DMS114 treated with DMSO at 0.1 percent for 48 hours (cell line): ENCODE measurements around the gene RHBDL1.
A peak's percentile ranks its signal among the peaks of the same experiment; 100 is the strongest.

ENCODE experiments used
- DNase-seq: peaks from one replicate; lab custom pipeline; 2025; ENCODE audit not compliant: unreplicated experiment; lab: John Stamatoyannopoulos, UW

RHBDL1 gene

DNA sequence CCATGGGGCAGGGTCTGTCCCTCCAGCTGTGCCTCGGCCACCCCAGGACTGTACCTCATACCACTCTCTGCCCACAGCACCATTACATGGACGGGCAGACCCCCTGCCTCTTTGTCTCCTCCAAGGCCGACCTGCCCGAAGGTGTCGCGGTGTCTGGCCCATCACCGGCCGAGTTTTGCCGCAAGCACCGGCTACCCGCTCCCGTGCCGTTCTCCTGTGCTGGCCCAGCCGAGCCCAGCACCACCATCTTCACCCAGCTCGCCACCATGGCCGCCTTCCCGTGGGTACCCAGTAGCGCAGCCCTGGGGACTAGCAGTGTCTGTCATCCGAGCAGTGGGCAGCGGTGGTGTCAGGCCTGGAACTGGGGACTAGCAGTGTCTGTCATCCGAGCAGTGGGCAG lies 2.6 kb upstream of the RHBDL1 start:
- DNase-seq, result no peak

DNA sequence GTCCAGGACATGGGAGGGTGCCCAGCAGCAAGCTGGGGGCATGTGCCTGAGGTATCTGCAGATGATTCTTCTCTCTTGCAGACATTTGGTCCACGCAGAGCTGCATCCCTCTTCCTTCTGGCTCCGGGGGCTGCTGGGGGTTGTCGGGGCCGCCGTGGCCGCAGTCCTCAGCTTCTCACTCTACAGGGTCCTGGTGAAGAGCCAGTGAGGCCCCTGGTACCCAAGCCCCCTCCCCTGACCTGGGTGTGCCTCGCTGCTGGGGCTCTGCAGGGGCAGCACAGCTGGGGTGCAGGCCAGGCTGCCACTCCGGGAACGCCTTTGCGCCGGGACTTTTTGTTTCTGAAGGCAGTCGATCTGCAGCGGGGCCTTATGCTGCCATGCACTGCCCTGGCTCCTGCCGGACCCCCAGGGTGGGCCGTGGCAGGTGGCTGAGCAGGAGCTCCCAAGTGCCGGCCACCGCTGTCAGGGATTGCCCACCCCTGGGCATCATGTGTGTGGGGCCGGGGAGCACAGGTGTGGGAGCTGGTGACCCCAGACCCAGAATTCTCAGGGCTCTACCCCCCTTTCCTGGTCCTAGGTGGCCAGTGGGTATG lies 2.0 kb upstream of the RHBDL1 start:
- DNase-seq, result no peak

DNA sequence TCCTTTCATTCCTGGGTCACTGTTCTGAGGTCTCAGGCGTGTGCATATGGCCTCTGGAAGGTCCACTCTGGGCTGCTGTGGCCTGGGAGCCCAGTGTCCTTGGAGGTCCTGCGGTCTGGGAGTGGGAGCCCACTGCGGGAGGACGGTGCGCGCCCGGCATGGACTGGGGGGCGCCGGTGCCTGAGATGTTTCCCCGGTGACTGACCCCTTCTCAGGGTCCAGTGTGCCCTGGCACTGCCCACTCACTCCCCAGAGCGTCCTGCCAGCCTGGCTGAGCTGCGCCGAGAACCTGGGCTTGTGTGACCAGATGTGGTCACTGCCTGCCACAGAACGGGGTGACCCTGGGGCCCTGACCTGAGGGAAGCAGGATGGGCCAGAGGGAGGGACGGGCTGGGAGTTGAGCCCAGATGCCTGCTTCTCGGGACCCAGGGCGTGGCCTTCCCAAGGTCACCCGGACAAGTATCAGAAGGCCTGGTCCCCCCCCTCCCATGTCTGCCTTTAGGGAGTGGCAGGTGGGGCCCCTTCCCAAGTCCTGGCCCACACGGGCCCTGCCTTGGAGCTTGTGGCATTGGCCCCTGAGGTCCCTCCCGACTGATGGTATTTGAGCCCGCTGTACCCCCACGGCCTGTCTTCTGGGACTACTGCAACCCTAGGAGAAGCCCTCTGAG lies 1.1 kb upstream of the RHBDL1 start:
- no peak for DNase-seq

GRCh38 chr16:675884-676564 lies 553 bp downstream of the RHBDL1 start:
- no peak for DNase-seq

DNA sequence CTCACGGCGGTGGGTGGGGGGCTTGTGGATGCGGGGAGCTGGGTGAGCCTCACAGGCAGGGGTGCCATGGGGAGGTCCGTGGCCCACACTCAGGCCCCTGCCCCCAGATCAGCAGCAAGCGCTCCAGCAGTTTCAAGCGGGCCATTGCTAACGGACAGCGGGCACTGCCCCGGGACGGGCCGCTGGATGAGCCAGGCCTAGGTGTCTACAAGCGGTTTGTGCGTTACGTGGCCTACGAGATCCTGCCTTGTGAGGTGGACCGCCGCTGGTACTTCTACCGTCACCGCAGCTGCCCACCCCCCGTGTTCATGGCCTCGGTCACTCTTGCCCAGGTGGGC lies 1.1 kb downstream of the RHBDL1 start:
- no peak for DNase-seq

DNA sequence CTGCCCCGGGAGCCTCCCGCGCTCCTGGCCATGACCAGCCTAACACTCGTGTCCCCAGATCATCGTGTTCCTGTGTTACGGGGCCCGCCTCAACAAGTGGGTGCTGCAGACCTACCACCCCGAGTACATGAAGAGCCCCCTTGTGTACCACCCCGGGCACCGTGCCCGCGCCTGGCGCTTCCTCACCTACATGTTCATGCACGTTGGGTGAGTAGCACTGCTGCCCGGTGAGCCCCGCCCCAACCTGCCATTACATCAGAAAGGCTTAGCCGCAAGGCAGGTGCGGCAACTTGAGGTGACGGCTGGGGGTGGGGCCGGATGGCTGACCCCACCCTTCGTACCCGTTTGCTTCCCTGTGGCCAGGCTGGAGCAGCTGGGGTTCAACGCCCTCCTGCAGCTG lies 1.4 kb downstream of the RHBDL1 start:
- no peak for DNase-seq

- no peak for DNase-seq
Observed at GRCh38 chr16:677316-678190, 2.1 kb downstream of the RHBDL1 start.

GRCh38 chr16:678209-678857 lies 2.9 kb downstream of the RHBDL1 start:
- no peak for DNase-seq

DNA sequence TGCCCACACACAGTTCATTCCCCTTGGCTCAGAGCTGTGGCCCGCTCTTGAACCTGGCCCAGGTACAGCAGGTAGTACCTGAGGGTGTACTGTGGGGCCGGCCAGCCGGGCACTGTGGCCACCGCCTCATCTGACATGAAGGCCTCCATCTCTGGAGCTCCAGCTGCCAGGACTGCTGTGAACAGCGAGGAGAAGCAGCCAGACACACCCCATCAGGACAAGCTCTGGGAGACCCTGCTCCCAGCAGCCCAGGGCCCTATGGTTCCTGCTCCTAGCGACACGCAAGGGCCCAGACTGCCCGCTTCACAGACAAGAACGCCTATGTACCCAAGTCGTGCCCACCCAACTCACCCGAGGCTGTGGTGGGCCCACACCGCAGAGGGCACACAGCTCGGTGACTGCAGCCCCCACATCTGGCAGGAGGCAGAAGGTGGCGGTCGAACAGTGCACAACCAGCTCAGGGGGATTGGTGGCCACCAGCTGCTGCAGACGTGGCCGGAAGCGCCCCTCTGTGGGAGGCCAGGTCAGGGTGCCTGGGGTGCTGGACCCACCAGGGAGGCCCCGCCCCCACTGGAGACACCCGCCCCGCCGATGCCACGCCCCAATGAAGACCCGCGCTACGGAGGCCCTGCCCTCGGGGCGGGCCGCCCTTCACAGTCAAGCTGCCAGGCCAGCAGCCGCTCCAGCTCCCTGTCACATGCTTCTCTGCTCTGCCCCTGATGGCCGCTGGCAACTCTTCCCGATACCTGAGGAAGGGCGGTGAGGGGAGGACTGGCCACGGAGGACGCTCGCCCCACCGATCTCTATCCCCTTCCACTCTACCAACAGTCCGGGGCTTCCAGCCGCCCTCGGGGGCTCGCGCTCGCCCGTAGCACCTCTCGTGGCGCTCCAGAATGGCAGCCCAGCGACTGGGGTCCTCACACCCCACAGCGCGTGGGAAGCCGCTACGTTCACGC lies 3.7 kb downstream of the RHBDL1 start:
- DNase-seq, result peak; percentile 23

DNA sequence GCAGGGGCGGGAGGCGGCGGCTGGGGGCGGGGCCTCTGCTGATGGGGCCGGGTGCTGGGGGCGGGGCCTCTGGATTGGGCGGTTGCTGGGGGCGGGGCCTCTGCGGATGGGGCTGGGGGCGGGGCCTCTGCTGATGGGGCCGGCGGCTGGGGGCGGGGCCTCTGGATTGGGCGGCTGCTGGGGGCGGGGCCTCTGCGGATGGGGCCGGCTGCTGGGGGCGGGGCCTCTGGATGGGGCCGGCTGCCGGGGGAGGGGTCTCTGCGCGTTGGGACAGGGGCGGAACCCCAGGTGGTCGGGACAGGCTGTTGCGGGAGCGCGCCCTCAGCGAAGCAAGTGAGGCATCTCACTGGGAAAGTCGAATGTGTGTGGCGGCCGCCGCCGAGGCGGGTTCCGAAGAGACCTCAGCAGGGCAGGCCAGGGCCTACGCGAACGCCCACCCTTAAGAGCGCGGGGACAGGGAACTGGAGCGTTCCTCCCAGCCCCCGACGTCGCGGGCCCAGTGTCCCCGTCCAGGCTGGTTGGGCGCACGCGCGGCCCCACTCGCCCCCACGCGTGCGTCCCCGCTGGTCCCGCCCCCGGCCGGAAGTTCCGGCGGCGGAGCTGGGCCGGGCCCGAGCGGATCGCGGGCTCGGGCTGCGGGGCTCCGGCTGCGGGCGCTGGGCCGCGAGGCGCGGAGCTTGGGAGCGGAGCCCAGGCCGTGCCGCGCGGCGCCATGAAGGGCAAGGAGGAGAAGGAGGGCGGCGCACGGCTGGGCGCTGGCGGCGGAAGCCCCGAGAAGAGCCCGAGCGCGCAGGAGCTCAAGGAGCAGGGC lies 4.5 kb downstream of the RHBDL1 start, which contains the start of gene STUB1:
Gene STUB1 (plus strand): TSS at position 597 of the 811 bp plus-strand sequence. CDS start 116 bp downstream, at position 713.
- peak; percentile 70 for DNase-seq

DNA sequence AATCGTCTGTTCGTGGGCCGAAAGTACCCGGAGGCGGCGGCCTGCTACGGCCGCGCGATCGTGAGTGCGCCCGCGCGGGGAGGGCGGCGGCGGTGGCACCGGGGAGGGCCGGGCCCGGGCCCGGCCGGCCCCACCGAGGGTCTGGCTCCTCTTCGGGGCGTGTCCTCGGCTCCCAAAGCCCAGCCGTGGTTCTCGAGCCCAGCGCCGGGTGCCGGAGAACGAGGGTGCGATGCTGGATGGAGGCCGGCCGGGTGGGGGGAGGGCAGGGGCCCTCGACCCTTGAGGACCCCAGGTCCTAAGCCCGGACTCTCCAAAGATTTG lies 5.1 kb downstream of the RHBDL1 start:
- DNase-seq, result no peak

DNA sequence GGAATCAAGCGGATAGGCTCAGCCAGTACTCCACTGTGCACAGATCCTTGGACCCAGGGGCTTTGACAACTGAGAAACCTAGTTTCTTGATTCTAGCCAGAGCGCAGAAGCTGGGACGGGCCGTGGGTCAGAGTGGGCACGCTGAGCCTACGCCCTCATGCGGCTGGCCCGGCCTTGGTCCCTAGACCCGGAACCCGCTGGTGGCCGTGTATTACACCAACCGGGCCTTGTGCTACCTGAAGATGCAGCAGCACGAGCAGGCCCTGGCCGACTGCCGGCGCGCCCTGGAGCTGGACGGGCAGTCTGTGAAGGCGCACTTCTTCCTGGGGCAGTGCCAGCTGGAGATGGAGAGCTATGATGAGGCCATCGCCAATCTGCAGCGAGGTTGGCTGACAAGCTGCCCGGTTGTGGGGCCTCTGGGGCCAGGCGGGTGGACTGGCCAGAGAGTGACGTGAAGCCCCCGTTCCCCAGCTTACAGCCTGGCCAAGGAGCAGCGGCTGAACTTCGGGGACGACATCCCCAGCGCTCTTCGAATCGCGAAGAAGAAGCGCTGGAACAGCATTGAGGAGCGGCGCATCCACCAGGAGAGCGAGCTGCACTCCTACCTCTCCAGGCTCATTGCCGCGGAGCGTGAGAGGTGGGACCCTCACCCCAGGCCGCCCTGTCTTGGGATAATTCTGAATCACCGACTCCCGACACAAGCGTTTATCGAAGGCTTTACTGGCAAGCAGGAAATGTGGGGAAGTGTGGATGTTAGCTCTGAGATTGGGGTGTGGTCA lies 5.7 kb downstream of the RHBDL1 start:
- DNase-seq, result no peak

- no peak for DNase-seq
Observed at GRCh38 chr16:681746-682427, 6.4 kb downstream of the RHBDL1 start.

DNA sequence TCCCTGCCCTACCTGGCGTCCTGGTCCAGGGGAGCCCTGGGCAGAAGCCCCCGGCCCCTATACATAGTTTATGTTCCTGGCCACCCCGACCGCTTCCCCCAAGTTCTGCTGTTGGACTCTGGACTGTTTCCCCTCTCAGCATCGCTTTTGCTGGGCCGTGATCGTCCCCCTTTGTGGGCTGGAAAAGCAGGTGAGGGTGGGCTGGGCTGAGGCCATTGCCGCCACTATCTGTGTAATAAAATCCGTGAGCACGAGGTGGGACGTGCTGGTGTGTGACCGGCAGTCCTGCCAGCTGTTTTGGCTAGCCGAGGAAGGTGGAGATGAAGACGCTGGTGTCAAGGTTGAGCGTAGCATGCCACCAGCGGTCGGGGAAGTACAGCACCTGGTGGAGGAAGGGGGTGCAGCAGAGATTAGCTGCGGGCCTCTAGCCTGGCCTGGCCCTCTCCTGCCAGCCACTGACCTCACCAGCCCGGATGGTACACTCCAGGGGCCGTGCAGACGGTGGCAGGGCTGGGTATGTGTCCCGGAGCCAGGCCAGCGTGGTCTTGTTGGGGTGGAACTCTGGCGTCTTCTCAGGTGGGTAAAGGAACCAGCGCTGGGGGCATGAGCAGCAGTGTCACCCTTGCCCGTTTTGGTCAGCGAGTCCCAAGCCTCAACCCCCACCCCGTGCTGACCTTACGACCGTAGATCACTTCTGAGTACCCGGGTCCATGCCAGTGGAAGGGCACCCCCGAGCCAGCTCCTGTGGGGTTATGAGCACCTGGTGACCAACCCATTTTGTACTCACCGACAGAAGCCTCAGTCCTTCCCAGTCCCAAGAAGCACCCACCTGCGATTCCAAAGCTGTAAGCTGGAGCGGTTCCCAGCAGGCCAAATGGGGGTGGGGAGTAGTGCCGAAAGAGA lies 7.3 kb downstream of the RHBDL1 start:
- DNase-seq, result no peak

- no peak for DNase-seq
Observed at GRCh38 chr16:683396-684070, 8.1 kb downstream of the RHBDL1 start.

GRCh38 chr16:684071-684794 lies 8.8 kb downstream of the RHBDL1 start, which contains the start of gene JMJD8:
Gene JMJD8, minus strand, starts transcription at chr16:684334. Its CDS starts 15 bp downstream, at chr16:684319.
- DNase-seq, result no peak
